HL-60 (cell line): ENCODE measurements around the gene RAC2.

Source experiments
- DNase-seq, 2 experiments: peaks; one replicate each; pipeline ENCODE4 v3.0.0-alpha.2; 2010 to 2020; ENCODE audit warnings: low read depth in 1 of 2, low spot score in 1 of 2
- H3K27ac ChIP-seq: fragments of 250-450 bp; sonication (Bioruptor Pico); replicated peaks from 2 replicates; pipeline ENCODE4 v1.5.1; 2020; ENCODE audit warnings: mild to moderate bottlenecking, moderate library complexity
- H3K27me3 ChIP-seq: fragments of 250-450 bp; sonication (Bioruptor Pico); 2 replicates; pipeline ENCODE4 v1.5.1; 2021; ENCODE audit warnings: mild to moderate bottlenecking, moderate library complexity; ENCODE audit not compliant: insufficient read depth, poor library complexity, severe bottlenecking
- H3K4me3 ChIP-seq: replicated peaks from 2 replicates; pipeline ENCODE4 v1.5.1; 2011; ENCODE audit warnings: mild to moderate bottlenecking, control low read depth, low read length; ENCODE audit not compliant: insufficient read depth
- GABPA ChIP-seq: IDR thresholded peaks from 2 replicates; pipeline ENCODE4 v1.6.1; 2012; ENCODE audit warnings: low read depth
- POLR2AphosphoS5 ChIP-seq: IDR thresholded peaks from 2 replicates; pipeline ENCODE4 v1.6.1; 2012; ENCODE audit warnings: low read depth
- SPI1 ChIP-seq: IDR thresholded peaks from 2 replicates; pipeline ENCODE4 v1.6.1; 2012; ENCODE audit warnings: low read depth, mild to moderate bottlenecking, borderline replicate concordance
- TF ChIP-seq, protein P1 (sequence below): IDR thresholded peaks from 2 replicates; pipeline ENCODE4 v1.6.1; 2012; ENCODE audit warnings: low read depth; ENCODE audit not compliant: insufficient replicate concordance
- TF ChIP-seq, protein P2 (sequence below): IDR thresholded peaks from one replicate; pipeline ENCODE4 v1.5.1; 2011; ENCODE audit warnings: low read length, control low read depth, inconsistent platforms; ENCODE audit not compliant: insufficient read depth

Gene RAC2

DNA sequence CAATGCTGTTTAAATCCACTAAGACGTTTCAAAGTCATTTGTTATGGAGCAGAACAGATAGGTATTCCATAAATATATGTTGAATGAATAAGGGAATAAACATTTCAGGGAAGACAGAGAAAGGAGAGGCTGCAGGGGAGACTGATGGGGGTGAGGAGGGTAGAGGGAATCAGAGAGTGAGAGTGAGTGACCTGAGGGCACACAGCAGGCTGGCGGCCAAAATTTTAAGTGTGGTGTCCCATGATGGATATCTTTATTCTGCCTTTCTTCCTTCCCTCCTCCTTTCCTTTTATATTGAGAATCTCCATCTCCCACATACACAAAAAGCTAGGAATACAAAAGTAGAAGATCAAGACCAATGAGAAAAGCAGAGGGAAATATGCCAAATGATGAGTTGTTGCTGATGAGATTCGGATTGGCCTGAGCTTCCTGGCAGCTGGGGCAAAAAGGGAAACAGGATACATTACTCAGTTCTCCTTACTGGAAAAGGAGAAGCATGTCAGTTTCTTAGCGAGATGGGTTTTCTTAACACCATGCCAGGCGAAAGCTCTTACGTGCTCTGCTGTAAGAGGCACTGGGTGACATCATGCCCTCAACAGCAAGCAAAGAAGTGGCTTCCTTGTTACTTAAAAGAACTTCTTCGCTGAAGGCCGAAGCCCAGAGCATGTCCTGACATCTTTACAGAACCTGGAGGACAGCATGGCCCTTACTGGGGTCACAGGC, 27.0 kb upstream of the RAC2 start:
- peak in 1 of 2 experiments; percentile 66 for DNase-seq
- TF ChIP-seq, protein P1, sequence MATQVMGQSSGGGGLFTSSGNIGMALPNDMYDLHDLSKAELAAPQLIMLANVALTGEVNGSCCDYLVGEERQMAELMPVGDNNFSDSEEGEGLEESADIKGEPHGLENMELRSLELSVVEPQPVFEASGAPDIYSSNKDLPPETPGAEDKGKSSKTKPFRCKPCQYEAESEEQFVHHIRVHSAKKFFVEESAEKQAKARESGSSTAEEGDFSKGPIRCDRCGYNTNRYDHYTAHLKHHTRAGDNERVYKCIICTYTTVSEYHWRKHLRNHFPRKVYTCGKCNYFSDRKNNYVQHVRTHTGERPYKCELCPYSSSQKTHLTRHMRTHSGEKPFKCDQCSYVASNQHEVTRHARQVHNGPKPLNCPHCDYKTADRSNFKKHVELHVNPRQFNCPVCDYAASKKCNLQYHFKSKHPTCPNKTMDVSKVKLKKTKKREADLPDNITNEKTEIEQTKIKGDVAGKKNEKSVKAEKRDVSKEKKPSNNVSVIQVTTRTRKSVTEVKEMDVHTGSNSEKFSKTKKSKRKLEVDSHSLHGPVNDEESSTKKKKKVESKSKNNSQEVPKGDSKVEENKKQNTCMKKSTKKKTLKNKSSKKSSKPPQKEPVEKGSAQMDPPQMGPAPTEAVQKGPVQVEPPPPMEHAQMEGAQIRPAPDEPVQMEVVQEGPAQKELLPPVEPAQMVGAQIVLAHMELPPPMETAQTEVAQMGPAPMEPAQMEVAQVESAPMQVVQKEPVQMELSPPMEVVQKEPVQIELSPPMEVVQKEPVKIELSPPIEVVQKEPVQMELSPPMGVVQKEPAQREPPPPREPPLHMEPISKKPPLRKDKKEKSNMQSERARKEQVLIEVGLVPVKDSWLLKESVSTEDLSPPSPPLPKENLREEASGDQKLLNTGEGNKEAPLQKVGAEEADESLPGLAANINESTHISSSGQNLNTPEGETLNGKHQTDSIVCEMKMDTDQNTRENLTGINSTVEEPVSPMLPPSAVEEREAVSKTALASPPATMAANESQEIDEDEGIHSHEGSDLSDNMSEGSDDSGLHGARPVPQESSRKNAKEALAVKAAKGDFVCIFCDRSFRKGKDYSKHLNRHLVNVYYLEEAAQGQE, result no peak
- TF ChIP-seq SPI1, result peak; percentile 43; the same call in 1 of the 2 replicates
- no peak overlapping the region for H3K4me3 ChIP-seq
- no peaks in the 10 kb centered on the region for H3K27me3 ChIP-seq
- no peak overlapping the region for H3K27ac ChIP-seq

DNA sequence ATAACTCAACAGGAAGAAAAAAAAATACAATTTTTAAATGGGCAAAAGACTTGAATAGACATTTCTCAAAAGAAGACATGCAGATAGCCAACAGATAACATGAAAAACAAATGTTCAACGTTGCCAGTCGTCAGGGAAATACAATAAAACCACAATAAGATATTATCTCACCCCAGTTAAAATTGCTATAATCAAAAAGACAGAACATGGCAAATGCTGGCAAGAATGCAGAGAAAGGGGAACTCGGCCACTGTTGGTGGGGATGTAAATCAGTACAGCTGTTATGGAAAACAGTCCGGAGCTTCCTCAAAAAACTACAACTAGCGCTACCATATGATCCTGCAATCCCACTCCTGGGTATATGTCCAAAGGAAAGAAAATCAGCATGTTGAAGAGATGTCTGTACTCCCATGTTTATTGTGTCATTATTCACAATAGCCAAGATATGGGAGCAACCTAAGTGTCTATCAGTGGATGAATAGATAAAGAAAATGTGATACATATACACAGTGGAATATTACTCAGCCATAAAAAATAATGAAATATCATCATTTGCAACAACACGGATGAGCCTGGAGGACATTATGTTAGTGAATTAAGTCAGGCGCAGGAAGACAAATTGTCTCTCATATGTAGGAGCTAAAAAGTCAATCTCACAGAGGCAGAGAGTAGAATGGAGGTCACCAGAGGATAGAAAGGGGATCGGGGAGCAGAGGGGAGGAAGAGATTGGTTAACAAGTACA, 26.0 kb upstream of the RAC2 start:
- TF ChIP-seq, protein P2, sequence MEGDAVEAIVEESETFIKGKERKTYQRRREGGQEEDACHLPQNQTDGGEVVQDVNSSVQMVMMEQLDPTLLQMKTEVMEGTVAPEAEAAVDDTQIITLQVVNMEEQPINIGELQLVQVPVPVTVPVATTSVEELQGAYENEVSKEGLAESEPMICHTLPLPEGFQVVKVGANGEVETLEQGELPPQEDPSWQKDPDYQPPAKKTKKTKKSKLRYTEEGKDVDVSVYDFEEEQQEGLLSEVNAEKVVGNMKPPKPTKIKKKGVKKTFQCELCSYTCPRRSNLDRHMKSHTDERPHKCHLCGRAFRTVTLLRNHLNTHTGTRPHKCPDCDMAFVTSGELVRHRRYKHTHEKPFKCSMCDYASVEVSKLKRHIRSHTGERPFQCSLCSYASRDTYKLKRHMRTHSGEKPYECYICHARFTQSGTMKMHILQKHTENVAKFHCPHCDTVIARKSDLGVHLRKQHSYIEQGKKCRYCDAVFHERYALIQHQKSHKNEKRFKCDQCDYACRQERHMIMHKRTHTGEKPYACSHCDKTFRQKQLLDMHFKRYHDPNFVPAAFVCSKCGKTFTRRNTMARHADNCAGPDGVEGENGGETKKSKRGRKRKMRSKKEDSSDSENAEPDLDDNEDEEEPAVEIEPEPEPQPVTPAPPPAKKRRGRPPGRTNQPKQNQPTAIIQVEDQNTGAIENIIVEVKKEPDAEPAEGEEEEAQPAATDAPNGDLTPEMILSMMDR, result no peak
- TF ChIP-seq POLR2AphosphoS5, result peak; percentile 30; the same call in 1 of the 2 replicates
- no peak for TF ChIP-seq GABPA
- TF ChIP-seq, protein P1, result no peak
- peak; percentile 94 for TF ChIP-seq SPI1

DNA sequence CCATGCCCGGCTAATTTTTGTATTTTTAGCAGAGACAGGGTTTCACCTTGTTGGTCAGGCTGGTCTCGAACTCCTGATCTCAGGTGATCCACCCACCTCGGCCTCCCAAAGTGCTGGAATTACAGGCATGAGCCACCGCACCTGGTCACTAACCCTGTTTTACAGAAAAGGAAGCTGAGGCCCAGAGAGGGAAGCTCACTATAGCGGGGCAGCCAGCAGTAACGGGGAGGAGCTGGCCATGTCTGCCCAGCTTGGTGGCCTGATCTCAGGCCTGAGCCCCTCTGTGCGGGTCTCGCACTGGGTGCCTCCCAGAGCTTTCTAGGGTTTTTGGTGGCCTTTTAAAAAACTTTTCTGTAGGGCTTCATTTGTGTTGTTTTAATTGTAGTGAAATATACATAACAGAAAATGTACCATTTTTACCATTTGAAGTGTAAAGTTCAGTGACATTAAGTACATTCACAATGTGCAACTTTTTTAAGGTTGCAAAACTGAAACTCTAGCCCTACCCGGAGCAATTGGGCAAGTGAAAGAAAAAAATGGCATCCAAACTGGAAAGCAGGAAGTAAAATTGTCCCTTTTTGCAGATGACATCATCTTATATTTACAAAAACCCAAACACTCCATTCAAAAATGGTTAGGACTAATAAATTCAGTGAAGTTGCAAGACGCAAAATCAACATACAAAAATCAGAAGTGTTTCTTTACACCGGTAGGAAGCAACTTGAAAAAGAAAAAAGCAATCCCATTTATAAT, 23.8 kb upstream of the RAC2 start:
- DNase-seq, result peak; percentile 72 to 80
- Histone ChIP-seq H3K4me3 (no peak overlapping the region), H3K27me3 (no peaks in the 10 kb centered on the region), H3K27ac (peak overlapping the region; percentile 83)
- TF ChIP-seq POLR2AphosphoS5, result no peak
- no peak for TF ChIP-seq SPI1
- TF ChIP-seq, protein P2, result no peak

More for the DNA sequence above, 26.0 kb upstream of the RAC2 start:
- peak overlapping the region; percentile 58 for H3K27ac ChIP-seq
- no peaks in the 10 kb centered on the region for H3K27me3 ChIP-seq
- peak in 1 of 2 experiments; percentile 78 for DNase-seq
- H3K4me3 ChIP-seq, result no peak overlapping the region

DNA sequence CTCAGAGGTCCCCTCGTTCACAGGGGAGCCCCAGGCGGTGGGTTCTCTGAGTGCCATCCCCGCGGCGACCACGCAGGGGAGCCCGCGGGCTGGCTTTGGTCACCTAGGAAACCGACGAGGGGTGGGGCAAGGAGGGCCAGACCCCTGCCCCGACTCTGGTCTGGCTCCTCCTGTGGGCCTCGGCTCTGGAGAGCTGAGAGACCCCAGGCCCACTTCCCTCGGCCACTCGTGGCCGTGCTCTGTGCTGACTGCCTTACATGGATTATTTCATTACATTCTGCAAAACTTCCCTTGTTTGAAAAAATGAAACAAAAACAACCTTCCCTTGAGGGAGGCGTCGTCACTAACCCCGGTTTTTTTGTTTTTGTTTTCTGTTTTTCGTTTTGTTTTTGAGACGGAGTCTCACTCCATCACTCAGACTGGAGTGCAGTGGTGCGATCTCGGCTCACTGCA, 23.1 kb upstream of the RAC2 start:
- DNase-seq, result peak in 1 of 2 experiments; percentile 59
- Histone ChIP-seq H3K4me3 (peak overlapping the region; percentile 34), H3K27me3 (no peaks in the 10 kb centered on the region), H3K27ac (peak overlapping the region; percentile 83)
- TF ChIP-seq, protein P2, result peak; percentile 55
- TF ChIP-seq, protein P1, result no peak
- TF ChIP-seq SPI1 (no peak), GABPA (no peak)
